AG10803 (cell line): ENCODE results near the gene EN1.

Source experiments
- DNase-seq: peaks from one replicate; pipeline ENCODE4 v3.0.0; 2010; ENCODE audit warnings: low read depth
- H3K4me3 ChIP-seq: 2 replicates; pipeline ENCODE4 v1.5.1; 2011; ENCODE audit warnings: mild to moderate bottlenecking, low read length, control low read depth
- CTCF ChIP-seq: conservative IDR thresholded peaks from 2 replicates; pipeline ENCODE4 v1.5.1; 2011; ENCODE audit warnings: mild to moderate bottlenecking, low read length, control low read depth, inconsistent platforms

The EN1 gene

GRCh38 chr2:118835746-118836410 is 11.6 kb downstream of the EN1 start:
- DNase-seq = no peak
- no peak for TF ChIP-seq CTCF
- H3K4me3 ChIP-seq = peak overlapping the region; percentile 64

- TF ChIP-seq CTCF = no peak
Observed at GRCh38 chr2:118834901-118835745, 12.3 kb downstream of the EN1 start.

GRCh38 chr2:118834440-118834810 is 13.0 kb downstream of the EN1 start:
- DNase-seq = no peak
- no peak for TF ChIP-seq CTCF
- H3K4me3 ChIP-seq = no peak overlapping the region

More at GRCh38 chr2:118834901-118835745, 12.3 kb downstream of the EN1 start:
- H3K4me3 ChIP-seq = peak overlapping the region; percentile 64
- no peak for DNase-seq

- no peak for DNase-seq
- no peak for TF ChIP-seq CTCF
- no peak overlapping the region for H3K4me3 ChIP-seq
Observed at GRCh38 chr2:118833716-118834439, 13.6 kb downstream of the EN1 start.

- no peak for DNase-seq
- no peak overlapping the region for H3K4me3 ChIP-seq
- TF ChIP-seq CTCF = no peak
Observed at GRCh38 chr2:118832791-118833715, 14.4 kb downstream of the EN1 start.

- DNase-seq = no peak
- TF ChIP-seq CTCF = no peak
- H3K4me3 ChIP-seq = no peak overlapping the region
Observed at GRCh38 chr2:118832071-118832790, 15.2 kb downstream of the EN1 start.
